Stimulated activated CD8-positive, alpha-beta memory T cell treated with anti-CD3 and anti-CD28 coated beads, Interleukin-12 subunit alpha, Interleukin-12 subunit beta, amount 100 ng/mL, for 24 hours (primary cell): Measurements from ENCODE around the gene PTTG1IP2.

Experiments
- DNase-seq: peaks from one replicate; pipeline ENCODE4 v3.0.0-alpha.2; 2020; ENCODE audit errors: extremely low read depth

PTTG1IP2 gene

DNA sequence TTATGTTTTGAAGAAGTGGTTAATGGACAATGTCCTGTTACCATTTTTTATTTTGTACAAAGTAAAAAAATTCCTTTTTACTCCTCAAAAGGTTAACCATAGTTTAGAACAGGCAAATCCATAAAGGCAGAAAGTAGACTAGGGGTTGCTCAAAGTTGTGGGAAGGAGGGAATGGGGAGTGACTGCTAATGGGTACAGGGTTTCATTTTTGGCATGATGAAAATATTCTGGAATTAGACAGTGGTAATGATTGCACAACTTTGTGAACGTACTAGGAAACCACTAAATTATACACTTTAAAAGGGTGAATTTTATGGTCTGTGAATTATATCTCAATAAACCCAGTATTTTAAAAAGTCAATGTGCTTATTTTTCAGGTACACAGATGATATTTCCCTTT lies 91.3 kb downstream of the PTTG1IP2 start:
- DNase-seq = no peak
